Measurements from ENCODE around the gene KIAA1217. TPM values are rescaled to one million over a fixed set of nuclear protein-coding genes. Genes with fewer than 3 reads are reported as not detected.

KIAA1217 gene
- polyA plus RNA-seq, 2 of the 4 experiments (the other 2 are of a cell fraction), result 1.5 to 2.7 TPM

- CTCF ChIA-PET, result no interaction called here
- Histone ChIP-seq H3K9me3 (no peaks in the 10 kb centered on the region), H3K27ac (no peak overlapping the region), H3K4me3 (no peak overlapping the region), H3K4me1 (no peaks in the 10 kb centered on the region), H3K4me2 (no peak overlapping the region)
- no peak for TF ChIP-seq TFCP2L1 (CRISPR knock-in tag; IDR thresholded peaks at IDR 0.05)
- POLR2A ChIA-PET, result no interaction called here
- FAIRE-seq, result no peak
- ATAC-seq, result no peak
- DNase-seq (ENCODE audit: low read depth in 1 of 2, low spot score in 1 of 2), result no peak
- 18% methylated on average over 3 of the region's 3 CpGs for WGBS (ENCODE audit: missing lambda C conversion rate)
These were observed 195.6 kb downstream of the KIAA1217 start for GRCh38 chr10:24404567-24404966.

GRCh38 chr10:24405635-24406034 is 196.7 kb downstream of the KIAA1217 start:
- Histone ChIP-seq H3K4me2 (no peak overlapping the region), H3K4me1 (no peaks in the 10 kb centered on the region), H3K9me3 (no peaks in the 10 kb centered on the region), H3K4me3 (no peak overlapping the region), H3K27ac (no peak overlapping the region)
- no peak for DNase-seq (ENCODE audit: low read depth in 1 of 2, low spot score in 1 of 2)
- ChIA-PET CTCF (interaction anchor here (1.4 kb wide), 1 partner anchor 114 kb away, joined by 4 read pairs; no protein-coding TSS in a partner anchor), POLR2A (no interaction called here)
- no peak for TF ChIP-seq POLR2AphosphoS2 (conservative IDR thresholded peaks at IDR 0.05; ENCODE audit: low read length)
- no peak for TF ChIP-seq BHLHE40 (IDR thresholded peaks at IDR 0.05; ENCODE audit: low read depth, low read length)
- TF ChIP-seq CEBPB (IDR thresholded peaks at IDR 0.05), result no peak
- no peak for TF ChIP-seq GATA3 (IDR thresholded peaks at IDR 0.05; ENCODE audit: borderline replicate concordance)
- no peak for TF ChIP-seq BCL3 (IDR thresholded peaks at IDR 0.05)
- ATAC-seq, result no peak
- 64% methylated on average over 1 of the region's 1 CpG for WGBS (ENCODE audit: missing lambda C conversion rate)
- FAIRE-seq, result no peak

GRCh38 chr10:24406809-24407483 is 198.0 kb downstream of the KIAA1217 start:
- no peak for DNase-seq (ENCODE audit: low read depth in 1 of 2, low spot score in 1 of 2)
- Histone ChIP-seq H3K4me3 (no peak overlapping the region), H3K4me1 (no peaks in the 10 kb centered on the region), H3K9me3 (no peaks in the 10 kb centered on the region), H3K4me2 (no peak overlapping the region), H3K27ac (no peak overlapping the region)
- no peak for FAIRE-seq
- no peak for TF ChIP-seq KDM1A (IDR thresholded peaks at IDR 0.05; ENCODE audit: low read depth)
- TF ChIP-seq MAX (IDR thresholded peaks at IDR 0.05), result no peak
- ChIA-PET CTCF (interaction anchor here (0.7 to 1.4 kb wide), 3 partner anchors 112 to 1322 kb away, joined by 3 to 4 read pairs (median 3); no protein-coding TSS in a partner anchor), POLR2A (no interaction called here)
- no peak for ATAC-seq
- 60% methylated on average over 12 of the region's 12 CpGs for WGBS (ENCODE audit: missing lambda C conversion rate)

- ATAC-seq, result no peak
- Histone ChIP-seq H3K4me1 (no peaks in the 10 kb centered on the region), H3K27ac (no peak overlapping the region), H3K4me3 (no peak overlapping the region), H3K4me2 (no peak overlapping the region), H3K9me3 (no peaks in the 10 kb centered on the region)
- DNase-seq (ENCODE audit: low read depth in 1 of 2, low spot score in 1 of 2), result no peak
- TF ChIP-seq HES2 (IDR thresholded peaks at IDR 0.05) (no peak), HDAC2 (IDR thresholded peaks at IDR 0.05) (no peak), HOXA7 (CRISPR knock-in tag; IDR thresholded peaks at IDR 0.05) (no peak), ESRRA (IDR thresholded peaks at IDR 0.05; ENCODE audit: borderline replicate concordance, low read length) (no peak), E2F6 (IDR thresholded peaks at IDR 0.05; ENCODE audit: borderline replicate concordance, low read depth) (no peak)
- ChIA-PET POLR2A (no interaction called here), CTCF (interaction anchor here (0.9 kb wide), 1 partner anchor 9 kb away, joined by 3 read pairs; no protein-coding TSS in a partner anchor)
- FAIRE-seq, result no peak
These were observed 199.0 kb downstream of the KIAA1217 start for GRCh38 chr10:24407928-24408327.

- no peaks in the 10 kb centered on the region for H3K4me1 ChIP-seq
- ChIA-PET CTCF (interaction anchor here (0.9 kb wide), 1 partner anchor 8 kb away, joined by 3 read pairs; no protein-coding TSS in a partner anchor), POLR2A (no interaction called here)
- no peak for FAIRE-seq
- DNase-seq (ENCODE audit: low read depth in 1 of 2, low spot score in 1 of 2), result no peak
- no peaks in the 10 kb centered on the region for H3K9me3 ChIP-seq
- ATAC-seq, result no peak
- H3K27ac ChIP-seq, result no peak overlapping the region
- WGBS (ENCODE audit: missing lambda C conversion rate), result 38% methylated on average over 2 of the region's 2 CpGs
- H3K4me3 ChIP-seq, result no peak overlapping the region
- no peak overlapping the region for H3K4me2 ChIP-seq
- no peak for TF ChIP-seq MAZ (IDR thresholded peaks at IDR 0.05; ENCODE audit: borderline replicate concordance, low read depth, low read length)
- TF ChIP-seq CHD2 (IDR thresholded peaks at IDR 0.05; ENCODE audit: low read length, partially characterized antibody), result no peak
- TF ChIP-seq ZFP36 (IDR thresholded peaks at IDR 0.05; ENCODE audit: borderline replicate concordance, partially characterized antibody), result no peak
- TF ChIP-seq REST (IDR thresholded peaks at IDR 0.05), result no peak
- no peak for TF ChIP-seq CEBPB (IDR thresholded peaks at IDR 0.05)
- TF ChIP-seq BHLHE40 (IDR thresholded peaks at IDR 0.05; ENCODE audit: low read depth, low read length), result no peak
- no peak for TF ChIP-seq NFE2L2 (conservative IDR thresholded peaks at IDR 0.05; ENCODE audit: low read length)
- no peak for TF ChIP-seq ATOH8 (CRISPR knock-in tag; IDR thresholded peaks at IDR 0.05; ENCODE audit: low read depth)
These were observed 199.4 kb downstream of the KIAA1217 start for GRCh38 chr10:24408365-24408764.
